Transverse colon (tissue), 4 donors: ENCODE results near the gene HGFAC.

ENCODE experiments used
- POLR2A ChIP-seq: fragments of 450-650 bp; IDR thresholded peaks from one replicate; pipeline ENCODE4 v1.6.1; 2016; ENCODE audit warnings: antibody characterized with exemption, mild to moderate bottlenecking, moderate library complexity
- POLR2AphosphoS5 ChIP-seq, 3 donors: sonication (generic); formaldehyde crosslinking; IDR thresholded peaks; one replicate each; pipeline ENCODE4 v1.6.1; 2016; ENCODE audit warnings: antibody characterized with exemption in 3 of 3
- TF ChIP-seq, protein P1 (sequence below), 5 experiments: fragments of 200-600 bp in 3 of 5; fragments of 450-650 bp in 2 of 5; sonication (generic) in 3 of 5; IDR thresholded peaks; 1 replicate in 2 of 5; 2 replicates in 3 of 5; pipeline ENCODE4 v1.5.1; 2016 to 2017; ENCODE audit warnings: antibody characterized with exemption in 5 of 5, inconsistent platforms in 3 of 5, mild to moderate bottlenecking in 2 of 5, moderate library complexity in 1 of 5

DNA sequence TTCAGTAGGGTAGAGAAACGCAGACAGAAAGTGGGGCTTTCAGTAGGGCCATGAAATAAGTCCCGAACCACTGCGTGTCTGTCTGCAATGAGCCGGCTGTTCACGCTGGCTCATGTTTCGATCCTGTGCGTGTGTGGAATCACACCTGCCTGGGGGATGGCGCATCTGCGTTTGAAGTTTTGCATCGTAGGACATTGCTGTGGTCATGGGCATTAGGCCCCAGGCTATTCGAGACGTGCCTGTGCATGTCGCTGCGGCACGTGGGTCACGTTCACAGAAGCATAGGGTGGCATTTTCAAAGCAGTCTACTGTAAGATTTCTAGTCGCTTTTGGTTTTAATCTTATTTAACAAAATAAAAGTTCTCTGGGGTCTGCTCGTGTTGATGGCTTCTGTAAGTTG is 25.5 kb upstream of the HGFAC start:
- TF ChIP-seq POLR2A (no peak), POLR2AphosphoS5 (IDR thresholded peaks at IDR 0.05) (no peak)
- TF ChIP-seq, protein P1, sequence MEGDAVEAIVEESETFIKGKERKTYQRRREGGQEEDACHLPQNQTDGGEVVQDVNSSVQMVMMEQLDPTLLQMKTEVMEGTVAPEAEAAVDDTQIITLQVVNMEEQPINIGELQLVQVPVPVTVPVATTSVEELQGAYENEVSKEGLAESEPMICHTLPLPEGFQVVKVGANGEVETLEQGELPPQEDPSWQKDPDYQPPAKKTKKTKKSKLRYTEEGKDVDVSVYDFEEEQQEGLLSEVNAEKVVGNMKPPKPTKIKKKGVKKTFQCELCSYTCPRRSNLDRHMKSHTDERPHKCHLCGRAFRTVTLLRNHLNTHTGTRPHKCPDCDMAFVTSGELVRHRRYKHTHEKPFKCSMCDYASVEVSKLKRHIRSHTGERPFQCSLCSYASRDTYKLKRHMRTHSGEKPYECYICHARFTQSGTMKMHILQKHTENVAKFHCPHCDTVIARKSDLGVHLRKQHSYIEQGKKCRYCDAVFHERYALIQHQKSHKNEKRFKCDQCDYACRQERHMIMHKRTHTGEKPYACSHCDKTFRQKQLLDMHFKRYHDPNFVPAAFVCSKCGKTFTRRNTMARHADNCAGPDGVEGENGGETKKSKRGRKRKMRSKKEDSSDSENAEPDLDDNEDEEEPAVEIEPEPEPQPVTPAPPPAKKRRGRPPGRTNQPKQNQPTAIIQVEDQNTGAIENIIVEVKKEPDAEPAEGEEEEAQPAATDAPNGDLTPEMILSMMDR (IDR thresholded peaks at IDR 0.05): no peak
